Activated CD4-positive, alpha-beta T cell treated with anti-CD3 and anti-CD28 coated beads, Interleukin-2, amount 50 U/mL, for 16 hours (primary cell): ENCODE data around the gene TECPR1.

Experiments
- DNase-seq: peaks from one replicate; pipeline ENCODE4 v3.0.0-alpha.2; 2020

Gene TECPR1

GRCh38 chr7:98186452-98187137 is 65.4 kb downstream of the TECPR1 start:
- DNase-seq: no peak

DNA sequence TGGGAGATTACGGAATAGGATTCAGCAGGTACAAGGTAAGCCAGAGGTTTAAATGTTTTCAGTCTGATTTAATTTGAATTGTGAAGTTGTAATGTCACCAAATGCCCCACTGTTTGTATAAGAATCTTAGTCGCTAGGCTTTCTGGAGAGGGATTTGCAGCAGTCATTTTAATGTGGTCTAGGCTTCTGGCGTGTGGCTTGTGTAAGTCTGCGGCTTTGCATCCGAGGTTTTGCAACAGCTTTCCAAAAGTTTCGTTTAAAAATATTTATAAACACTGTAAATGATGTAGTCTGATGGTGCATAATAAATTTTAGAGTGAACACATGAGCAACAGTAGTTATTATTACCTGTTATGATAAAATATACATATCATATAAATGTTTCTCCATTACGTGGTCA is 66.9 kb downstream of the TECPR1 start:
- no peak for DNase-seq

DNA sequence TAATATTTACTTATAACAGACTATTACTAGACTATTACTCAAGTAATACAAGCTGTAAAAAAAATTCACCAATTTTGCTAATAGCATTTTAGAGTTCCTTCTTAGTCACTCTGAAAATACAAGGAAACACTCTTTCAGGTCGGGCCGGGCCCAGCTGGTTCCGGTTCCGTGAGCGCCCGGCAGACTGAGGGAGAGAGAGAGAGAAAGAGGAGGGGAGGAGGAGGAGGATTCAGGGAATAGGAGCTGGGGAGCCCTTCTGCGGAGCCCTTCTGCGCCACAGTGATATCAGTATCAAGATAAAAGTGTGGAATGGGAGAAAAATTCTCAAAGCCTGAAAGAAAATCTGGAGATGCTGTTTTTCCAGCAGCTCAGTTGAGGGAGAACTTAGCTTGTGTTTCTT is 71.3 kb downstream of the TECPR1 start:
- no peak for DNase-seq

GRCh38 chr7:98178762-98179490 is 73.1 kb downstream of the TECPR1 start:
- DNase-seq: no peak

DNA sequence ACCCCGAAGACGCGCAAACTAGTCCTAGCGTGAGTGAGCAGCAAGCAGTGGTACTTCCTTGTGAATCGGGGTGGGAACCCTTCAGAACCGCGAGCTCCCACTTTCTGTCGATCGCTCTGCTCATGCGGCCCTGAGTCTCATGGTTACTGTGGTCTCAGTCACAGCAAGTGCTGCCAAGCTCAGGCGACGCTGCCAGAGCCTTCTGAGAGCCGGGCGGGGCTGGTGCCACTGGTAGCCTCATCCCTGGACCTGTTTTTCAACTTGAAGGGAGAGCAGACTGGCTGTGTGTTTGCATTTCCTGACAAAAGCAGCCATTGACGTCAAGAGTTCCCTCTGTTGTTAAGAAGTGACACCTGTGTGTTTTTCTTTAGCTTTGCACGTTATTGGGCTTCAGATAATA is 73.7 kb downstream of the TECPR1 start:
- DNase-seq: no peak

- no peak for DNase-seq
Measured at GRCh38 chr7:98177553-98177952, 74.5 kb downstream of the TECPR1 start.

DNA sequence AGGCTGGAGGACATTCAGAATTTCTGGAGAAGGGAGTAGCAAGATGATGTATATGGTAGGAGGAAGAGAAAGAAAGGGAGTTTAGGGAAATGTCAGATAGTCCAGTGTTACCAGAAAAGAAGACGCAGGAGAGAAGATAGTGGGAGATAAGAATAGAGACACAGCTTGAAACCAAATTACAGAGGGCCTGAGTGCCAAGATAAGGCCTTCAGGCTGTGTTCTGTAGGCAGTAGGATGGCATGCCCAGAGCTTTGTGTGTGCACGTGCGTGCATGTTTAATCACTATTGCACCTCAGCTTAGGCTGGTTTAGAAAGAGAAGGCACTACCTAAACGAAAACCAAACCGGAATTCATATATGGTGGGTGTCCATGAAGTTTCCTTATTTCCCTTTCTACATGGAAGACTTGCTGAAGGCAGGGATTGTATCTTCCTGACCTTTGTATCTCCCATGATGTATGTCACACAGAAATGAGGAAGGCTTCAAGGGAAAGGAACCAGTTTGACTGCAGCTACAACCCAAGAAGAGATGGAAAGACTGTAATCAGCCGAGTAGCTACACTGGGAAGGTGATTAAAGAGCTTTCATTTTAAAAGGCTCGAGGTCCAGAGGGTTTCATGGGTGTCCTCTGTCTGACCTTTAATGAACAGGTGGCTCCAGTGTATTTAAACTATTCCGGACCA is 76.6 kb downstream of the TECPR1 start:
- no peak for DNase-seq

DNA sequence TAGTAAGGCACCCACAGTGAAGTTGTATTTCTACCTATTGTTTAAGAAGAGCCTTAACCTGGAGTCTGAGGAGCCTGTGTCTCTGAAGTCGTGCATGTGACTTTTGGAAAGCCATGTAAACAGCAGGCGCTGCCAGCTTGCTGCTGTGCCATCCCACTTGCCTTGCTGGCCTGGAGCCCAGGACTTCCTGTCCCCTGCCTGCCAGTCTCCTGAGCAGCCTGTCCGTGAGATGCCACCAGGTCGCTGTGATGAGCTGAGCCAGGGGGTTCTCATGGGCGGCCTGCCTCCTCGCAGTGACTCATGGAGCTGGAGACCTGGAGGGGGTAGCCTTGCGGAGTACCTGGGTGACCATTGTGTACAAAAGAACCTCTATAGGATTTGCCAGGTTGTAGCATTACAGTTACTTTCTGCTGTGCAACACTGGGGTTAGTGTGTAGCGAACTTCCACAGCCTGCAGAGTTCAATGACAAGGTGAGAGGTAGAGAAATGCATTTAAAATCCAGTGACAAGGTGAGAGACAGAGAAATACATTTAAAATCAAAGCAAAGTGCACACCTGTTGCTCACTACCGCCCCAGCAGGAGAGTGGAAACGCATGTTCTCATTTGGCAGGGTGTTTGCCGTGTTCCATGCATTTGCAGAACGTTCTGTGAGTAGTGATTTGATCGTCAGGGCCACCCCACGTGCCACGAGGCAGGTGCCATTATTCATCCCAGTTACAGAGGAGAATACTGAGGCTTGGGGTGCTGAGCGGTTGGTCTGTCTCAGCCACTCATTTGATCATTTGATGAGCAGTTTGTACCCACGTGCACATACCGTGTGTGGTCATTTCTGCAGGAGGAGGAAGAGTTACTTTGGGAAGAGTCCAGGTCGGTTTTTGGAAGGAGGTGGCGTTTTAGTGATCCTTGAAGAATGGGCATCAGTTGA is 77.4 kb downstream of the TECPR1 start:
- no peak for DNase-seq

DNA sequence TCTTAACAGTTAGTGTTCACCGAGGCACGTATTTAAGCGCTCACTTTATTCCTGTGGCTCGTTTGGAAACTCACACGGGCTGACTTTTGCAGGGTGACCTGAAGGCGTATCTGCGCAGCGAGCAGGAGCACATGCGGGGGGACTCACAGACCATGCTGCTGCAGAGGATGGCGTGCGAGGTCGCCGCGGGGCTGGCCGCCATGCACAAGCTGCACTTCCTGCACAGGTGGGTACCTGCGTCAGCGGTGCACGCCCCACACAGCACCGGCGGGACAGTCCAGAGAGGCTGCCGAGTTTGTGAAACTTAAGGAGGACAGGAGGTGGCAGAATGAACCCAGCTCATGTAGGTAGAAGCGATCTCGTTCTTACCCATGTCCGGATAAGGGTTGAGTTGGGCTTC is 80.6 kb downstream of the TECPR1 start:
- no peak for DNase-seq

DNA sequence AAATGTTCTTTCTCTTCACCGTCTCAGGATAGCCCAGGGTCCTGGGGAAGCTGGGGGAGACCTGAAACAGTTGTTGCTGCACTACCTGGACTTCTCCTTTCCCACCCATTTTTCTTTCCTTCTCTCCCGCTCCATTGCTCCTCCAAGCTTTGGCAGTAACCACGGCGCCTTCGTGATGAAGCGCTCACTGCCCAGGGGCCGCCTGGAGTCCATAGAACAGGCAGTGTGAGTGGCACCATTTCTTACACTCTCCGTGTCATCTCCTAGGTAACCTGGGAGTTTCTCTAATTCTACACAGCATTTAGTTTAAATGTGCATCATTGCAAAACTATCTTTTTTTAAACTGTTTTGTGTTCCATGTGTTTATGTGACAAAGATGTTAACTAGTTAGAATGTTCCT is 81.1 kb downstream of the TECPR1 start:
- DNase-seq: no peak

DNA sequence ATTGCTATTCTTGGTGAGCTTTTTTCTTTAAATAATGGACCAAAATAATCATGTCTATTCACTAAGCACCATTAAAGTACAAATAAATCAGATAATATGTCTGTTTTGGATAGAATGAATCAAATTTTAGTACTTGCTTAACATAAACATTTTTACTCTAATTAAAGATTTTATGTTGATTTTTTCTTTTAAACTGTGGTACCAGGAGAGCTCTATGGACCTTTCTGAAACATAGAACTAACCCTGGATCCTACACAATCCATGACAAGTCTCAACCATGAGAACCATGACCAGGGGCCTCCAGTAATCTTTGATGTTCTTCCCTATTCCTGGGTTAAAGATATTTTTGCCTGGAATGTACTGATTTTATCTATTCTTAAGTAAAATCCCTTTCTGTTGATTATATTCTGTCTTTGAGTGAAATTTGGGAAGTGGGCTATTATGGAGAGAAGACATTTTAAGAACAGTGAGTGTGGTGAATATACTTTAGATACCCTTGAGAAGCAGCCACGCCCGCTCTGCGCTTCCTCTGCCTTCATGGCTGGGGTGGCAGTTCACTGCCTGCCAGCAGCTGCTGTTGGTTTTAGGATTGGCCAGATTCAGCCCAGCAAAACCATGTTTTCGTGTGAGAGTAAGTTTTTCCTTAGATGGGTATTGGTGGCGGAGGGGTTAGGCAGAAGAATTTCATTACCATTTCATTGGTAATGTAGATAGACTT is 83.0 kb downstream of the TECPR1 start:
- DNase-seq: no peak

DNA sequence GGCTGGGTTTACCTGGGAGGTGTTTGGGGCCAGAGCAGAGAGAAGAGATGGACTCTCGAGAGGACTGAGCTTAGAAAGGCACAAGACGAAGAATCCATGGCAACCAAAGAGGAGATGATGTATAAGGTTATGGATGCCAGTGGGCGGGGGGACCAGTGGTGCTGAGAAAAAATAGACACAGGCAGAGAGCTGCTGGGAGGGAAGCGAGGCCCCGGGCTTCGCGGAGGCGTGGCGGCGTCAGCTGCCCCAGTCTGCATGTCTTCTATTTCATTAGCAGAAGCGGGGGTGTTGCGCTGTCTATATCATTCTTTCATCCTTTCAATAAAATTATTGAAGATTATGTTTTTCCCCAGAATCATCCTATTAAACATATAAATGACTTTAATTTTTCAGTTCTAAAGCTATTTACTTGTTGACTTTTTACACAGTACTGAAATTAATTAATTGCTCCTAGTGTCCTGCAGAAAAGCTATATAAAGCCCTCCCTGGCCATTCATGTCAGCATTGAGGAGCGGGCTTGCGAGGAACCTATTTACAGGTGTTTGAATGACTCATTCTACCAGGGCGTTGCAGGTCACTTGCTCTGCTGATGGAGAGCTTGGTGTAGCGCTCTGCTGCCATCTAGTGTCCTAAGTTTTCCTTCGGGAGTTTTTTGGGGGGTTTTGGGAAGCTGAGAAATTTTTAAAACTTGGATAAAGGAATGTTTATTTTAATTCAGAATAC is 83.7 kb downstream of the TECPR1 start:
- peak; percentile 69 for DNase-seq

DNA sequence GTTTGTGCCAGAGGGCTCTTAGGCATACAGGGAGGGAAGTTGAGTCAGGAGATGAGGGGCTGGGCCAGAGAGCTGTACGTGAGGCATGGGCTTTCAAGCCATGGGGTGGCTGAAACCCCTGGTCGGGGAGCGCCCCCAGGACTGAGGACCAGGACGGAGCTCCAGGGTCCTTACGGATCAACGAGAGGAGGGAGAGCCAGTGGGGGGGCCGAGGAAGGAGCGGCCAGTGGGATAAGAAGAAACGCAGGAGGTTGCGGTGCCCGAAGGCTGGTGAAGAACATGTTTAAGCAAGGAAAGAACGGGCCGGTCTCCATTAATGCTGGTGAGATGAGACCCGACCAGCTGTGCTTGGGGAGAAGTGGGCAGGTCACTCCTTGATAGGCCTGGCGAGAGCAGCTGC is 84.4 kb downstream of the TECPR1 start:
- DNase-seq: no peak

GRCh38 chr7:98166668-98166970 is 85.4 kb downstream of the TECPR1 start:
- DNase-seq: no peak

DNA sequence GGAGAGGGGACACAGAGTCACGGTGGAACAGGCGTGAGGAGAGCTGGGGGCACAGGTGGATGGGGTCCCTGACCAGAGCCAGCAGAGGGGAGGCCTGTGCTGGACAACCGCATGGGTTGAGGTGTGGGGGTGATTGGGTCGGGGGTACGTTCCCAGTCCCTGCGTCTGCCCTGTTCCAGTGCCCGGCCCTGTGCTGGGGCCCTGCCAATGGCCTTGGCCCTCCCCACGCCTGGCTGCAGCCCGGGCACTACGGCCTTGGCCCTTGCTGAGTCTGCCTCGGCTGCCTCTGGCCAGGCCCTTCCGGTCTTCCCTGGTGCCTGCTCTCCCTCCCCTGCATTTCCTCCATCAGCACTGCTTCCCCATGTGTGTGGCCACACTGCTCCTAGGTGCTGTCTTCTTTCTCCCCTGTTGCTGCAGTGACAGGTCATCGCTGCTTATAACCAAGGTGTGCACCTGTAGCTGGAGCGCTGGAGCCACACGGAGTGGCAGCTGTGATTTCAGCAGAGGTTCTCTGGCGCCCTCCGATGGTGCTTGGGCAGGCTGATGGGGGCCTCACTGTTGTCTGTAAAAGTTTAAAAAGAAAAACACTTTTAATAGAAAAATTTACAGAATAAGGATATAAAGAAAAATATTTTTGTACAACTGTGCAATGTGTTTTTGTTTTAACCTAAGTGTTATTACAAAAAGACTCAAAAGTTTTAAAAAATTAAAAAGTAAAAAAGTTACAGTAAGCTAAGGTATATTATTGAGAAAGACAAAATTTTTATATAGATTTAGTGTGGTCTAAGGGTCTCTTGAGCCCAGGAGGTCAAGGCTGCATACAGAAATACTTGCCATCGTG is 86.0 kb downstream of the TECPR1 start:
- DNase-seq: peak; percentile 46
